D341Med (cell line): ENCODE data around the gene ZNF84.

Experiments used
- DNase-seq: peaks from one replicate; pipeline ENCODE4 v3.0.0; 2012; ENCODE audit warnings: low spot score

The ZNF84 gene

GRCh38 chr12:133037207-133038005, at the start of gene ZNF84:
Gene ZNF84 (plus strand): TSS chr12:133037509. CDS start chr12:133041468, 3,959 bp downstream.
- peak; percentile 98 for DNase-seq

GRCh38 chr12:132998741-132999140, 38.6 kb upstream of the ZNF84 start:
- no peak for DNase-seq

- no peak for DNase-seq
Measured at GRCh38 chr12:133010657-133011297, 26.5 kb upstream of the ZNF84 start.

GRCh38 chr12:133023566-133023965, 13.7 kb upstream of the ZNF84 start:
- no peak for DNase-seq

- DNase-seq, result no peak
Measured at GRCh38 chr12:133026996-133027395, 10.3 kb upstream of the ZNF84 start.

GRCh38 chr12:133038118-133038709, 905 bp downstream of the ZNF84 start:
- DNase-seq, result no peak

GRCh38 chr12:133046698-133047097, 9.4 kb downstream of the ZNF84 start:
- DNase-seq, result no peak

- no peak for DNase-seq
Measured at GRCh38 chr12:133057446-133057845, 20.1 kb downstream of the ZNF84 start.

- no peak for DNase-seq
Measured at GRCh38 chr12:133058203-133059113, 21.1 kb downstream of the ZNF84 start.

GRCh38 chr12:133061954-133062353, 24.6 kb downstream of the ZNF84 start:
- DNase-seq, result no peak

GRCh38 chr12:133063556-133063955, 26.2 kb downstream of the ZNF84 start:
- DNase-seq, result no peak

- DNase-seq, result no peak
Measured at GRCh38 chr12:133073836-133074235, 36.5 kb downstream of the ZNF84 start.

- DNase-seq, result peak; percentile 90
Measured at GRCh38 chr12:133080026-133080367, 42.7 kb downstream of the ZNF84 start.

- peak; percentile 94 for DNase-seq
Measured at GRCh38 chr12:133080368-133081158, 43.3 kb downstream of the ZNF84 start, which contains the start of gene ZNF140. Gene ZNF140 (plus strand): TSS chr12:133080923. CDS start chr12:133081321, 398 bp downstream.

GRCh38 chr12:133081159-133081780, 44.0 kb downstream of the ZNF84 start:
- no peak for DNase-seq

GRCh38 chr12:133083345-133083744, 46.0 kb downstream of the ZNF84 start:
- DNase-seq, result no peak

- DNase-seq, result no peak
Measured at GRCh38 chr12:133105620-133106019, 68.3 kb downstream of the ZNF84 start.

- no peak for DNase-seq
Measured at GRCh38 chr12:133106253-133106652, 68.9 kb downstream of the ZNF84 start.

GRCh38 chr12:133107121-133107520, 69.8 kb downstream of the ZNF84 start:
- no peak for DNase-seq

GRCh38 chr12:133108150-133108549, 70.8 kb downstream of the ZNF84 start:
- no peak for DNase-seq
